Measurements from ENCODE around the gene CORO2B.
A peak's percentile ranks its signal among the peaks of the same experiment; 100 is the strongest.

The CORO2B gene

GRCh38 chr15:68553994-68554720 is 24.6 kb upstream of the CORO2B start:
- DNase-seq (ENCODE audit: low spot score) (peak; percentile 76), FAIRE-seq (peak; percentile 42)

- no peak for FAIRE-seq
These were observed 23.8 kb upstream of the CORO2B start for GRCh38 chr15:68554721-68555678.

GRCh38 chr15:68555679-68556037 is 23.1 kb upstream of the CORO2B start:
- FAIRE-seq (no peak), DNase-seq (ENCODE audit: low spot score) (no peak)

More at GRCh38 chr15:68554721-68555678, 23.8 kb upstream of the CORO2B start:
- no peak for DNase-seq (ENCODE audit: low spot score)

- peak; percentile 89 for FAIRE-seq
These were observed 22.4 kb upstream of the CORO2B start for GRCh38 chr15:68556139-68556990.

GRCh38 chr15:68557469-68558317 is 21.1 kb upstream of the CORO2B start:
- DNase-seq (ENCODE audit: low spot score) (no peak), FAIRE-seq (no peak)

More at GRCh38 chr15:68556139-68556990, 22.4 kb upstream of the CORO2B start:
- DNase-seq (ENCODE audit: low spot score): no peak

GRCh38 chr15:68558318-68559305 is 20.2 kb upstream of the CORO2B start:
- FAIRE-seq (peak; percentile 53), DNase-seq (ENCODE audit: low spot score) (no peak)

- peak; percentile 86 for FAIRE-seq
- peak; percentile 94 for DNase-seq (ENCODE audit: low spot score)
These were observed 19.2 kb upstream of the CORO2B start for GRCh38 chr15:68559345-68560310.

- no peak for DNase-seq (ENCODE audit: low spot score)
- FAIRE-seq: no peak
These were observed 18.2 kb upstream of the CORO2B start for GRCh38 chr15:68560501-68561113.

- FAIRE-seq (peak; percentile 95), DNase-seq (ENCODE audit: low spot score) (no peak)
These were observed 17.5 kb upstream of the CORO2B start for GRCh38 chr15:68561171-68561900.

GRCh38 chr15:68561901-68562300 is 16.9 kb upstream of the CORO2B start:
- DNase-seq (ENCODE audit: low spot score) (no peak), FAIRE-seq (no peak)

- FAIRE-seq (no peak), DNase-seq (ENCODE audit: low spot score) (no peak)
These were observed 14.6 kb upstream of the CORO2B start for GRCh38 chr15:68564173-68564572.

GRCh38 chr15:68565234-68565633 is 13.6 kb upstream of the CORO2B start:
- DNase-seq (ENCODE audit: low spot score) (no peak), FAIRE-seq (no peak)

- FAIRE-seq: peak; percentile 27
- DNase-seq (ENCODE audit: low spot score): no peak
These were observed 13.1 kb upstream of the CORO2B start for GRCh38 chr15:68565726-68566125.

- DNase-seq (ENCODE audit: low spot score) (no peak), FAIRE-seq (no peak)
These were observed 12.3 kb upstream of the CORO2B start for GRCh38 chr15:68566377-68566954.

GRCh38 chr15:68567345-68567744 is 11.4 kb upstream of the CORO2B start:
- FAIRE-seq: no peak
- no peak for DNase-seq (ENCODE audit: low spot score)

- peak; percentile 55 for FAIRE-seq
- no peak for DNase-seq (ENCODE audit: low spot score)
These were observed 7.8 kb upstream of the CORO2B start for GRCh38 chr15:68570974-68571373.

GRCh38 chr15:68571582-68571981 is 7.2 kb upstream of the CORO2B start:
- no peak for DNase-seq (ENCODE audit: low spot score)
- FAIRE-seq: no peak

All from urothelium cell line (cell line).